HG03378 (cell line): ENCODE measurements around the gene ARHGAP8.
"Not testable (repeated sequence)": the region's sequence is repeated elsewhere in the genome, so short reads cannot be mapped to it uniquely, and the experiment has no call there.

Experiments
- ATAC-seq: cut with Tn5 transposase; IDR thresholded peaks from one replicate; pipeline ENCODE4 v1.9.1; 2021; ENCODE audit warnings: mild to moderate bottlenecking, moderate library complexity; ENCODE audit not compliant: unreplicated experiment

Gene ARHGAP8

GRCh38 chr22:44901301-44901700 is 148.9 kb downstream of the ARHGAP8 start:
- no peak for ATAC-seq

- ATAC-seq, result not testable (repeated sequence)
Observed at GRCh38 chr22:44903164-44903563, 150.8 kb downstream of the ARHGAP8 start.

- ATAC-seq, result not testable (repeated sequence)
Observed at GRCh38 chr22:44904492-44905152, 152.2 kb downstream of the ARHGAP8 start.

GRCh38 chr22:44906248-44906936 is 154.0 kb downstream of the ARHGAP8 start:
- no peak for ATAC-seq

GRCh38 chr22:44906999-44907644 is 154.7 kb downstream of the ARHGAP8 start:
- no peak for ATAC-seq

GRCh38 chr22:44907765-44908737 is 155.7 kb downstream of the ARHGAP8 start:
- no peak for ATAC-seq

- ATAC-seq, result no peak
Observed at GRCh38 chr22:44909241-44909640, 156.9 kb downstream of the ARHGAP8 start.
